Panc1 (cell line): Measurements from ENCODE around the gene HOATZ.

ENCODE experiments used
- CTCF ChIP-seq: fragments of 450-650 bp; IDR thresholded peaks from 2 replicates; pipeline ENCODE4 v1.5.1; 2017; ENCODE audit warnings: mild to moderate bottlenecking
- POLR2AphosphoS5 ChIP-seq: IDR thresholded peaks from 2 replicates; pipeline ENCODE4 v1.6.1; 2012; ENCODE audit warnings: mild to moderate bottlenecking, low read depth, low read length, moderate library complexity
- SIN3A ChIP-seq: IDR thresholded peaks from 2 replicates; pipeline ENCODE4 v1.6.1; 2012; ENCODE audit warnings: low read depth, mild to moderate bottlenecking, low read length, moderate library complexity, borderline replicate concordance; ENCODE audit not compliant: insufficient read depth

- TF ChIP-seq CTCF (peak; percentile 76), POLR2AphosphoS5 (no peak), SIN3A (no peak)
Observed at GRCh38 chr11:111512296-111513239, 2.0 kb upstream of the HOATZ start, which contains the start of gene BTG4.
